Iris pigment epithelial cell (primary cell): ENCODE data around the gene SLC25A19.
A peak's percentile ranks its signal among the peaks of the same experiment; 100 is the strongest.

ENCODE experiments used
- DNase-seq: peaks from one replicate; pipeline ENCODE4 v3.0.0-alpha.2; 2011; ENCODE audit warnings: low read depth

SLC25A19 gene

DNA sequence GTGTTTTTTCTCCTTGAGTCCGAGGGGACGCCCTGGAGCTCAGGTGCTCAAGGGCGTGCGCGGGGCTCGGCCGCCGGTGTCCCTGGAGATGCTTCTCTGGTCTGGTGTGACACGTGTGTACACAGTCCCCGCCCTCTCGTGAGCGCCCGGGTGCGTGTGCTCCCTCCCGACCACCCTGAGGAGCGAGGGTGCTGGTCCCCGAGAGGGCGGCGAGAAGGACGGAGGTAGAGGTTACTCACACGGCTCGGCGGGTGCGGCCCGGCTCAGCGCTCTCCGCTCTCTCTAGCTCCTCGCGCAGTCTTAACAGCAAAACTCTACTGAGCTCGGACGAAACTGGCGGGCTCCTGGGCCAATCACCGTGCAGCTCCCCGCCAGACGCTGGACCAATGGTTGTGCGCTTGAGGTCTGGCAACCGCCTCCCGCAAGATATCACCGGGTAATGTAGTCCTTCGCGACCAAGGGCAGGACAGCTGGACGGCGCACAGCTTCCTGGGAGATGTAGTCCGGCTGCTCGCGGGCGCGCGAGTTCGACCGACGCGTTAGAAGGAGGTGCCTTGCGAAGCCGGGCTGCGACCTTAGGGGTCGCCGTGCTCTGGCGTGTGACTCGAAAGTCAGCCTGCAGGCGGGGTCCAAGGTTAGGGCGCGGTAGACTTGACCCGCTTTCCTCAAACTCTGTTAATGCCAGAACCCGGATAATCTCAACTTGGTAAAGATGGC is at the start of gene SLC25A19:
Gene SLC25A19, minus strand, starts transcription at position 319 of the 717 bp plus-strand sequence. CDS start 2,669 bp downstream, outside the sequence.
- DNase-seq: peak; percentile 100

DNA sequence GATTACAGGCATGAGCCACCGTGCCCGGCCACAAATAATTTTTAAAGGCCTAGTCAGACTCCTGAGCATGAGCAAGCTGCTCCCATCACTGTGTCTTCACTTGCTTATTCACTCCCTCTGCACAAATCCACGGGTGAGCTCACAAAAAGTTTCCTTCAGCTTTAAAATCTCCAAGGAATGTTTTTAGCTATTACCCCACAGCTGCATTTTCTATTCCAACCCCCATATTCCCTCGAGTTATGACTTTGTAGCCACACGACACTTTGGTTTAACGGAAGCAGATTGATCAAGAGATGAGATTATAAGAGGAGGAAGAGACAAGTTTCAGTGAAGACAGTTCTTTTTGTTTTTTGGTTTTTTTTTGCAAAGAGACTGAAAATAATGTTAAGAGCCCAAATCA is 49.1 kb upstream of the SLC25A19 start:
- peak; percentile 41 for DNase-seq

DNA sequence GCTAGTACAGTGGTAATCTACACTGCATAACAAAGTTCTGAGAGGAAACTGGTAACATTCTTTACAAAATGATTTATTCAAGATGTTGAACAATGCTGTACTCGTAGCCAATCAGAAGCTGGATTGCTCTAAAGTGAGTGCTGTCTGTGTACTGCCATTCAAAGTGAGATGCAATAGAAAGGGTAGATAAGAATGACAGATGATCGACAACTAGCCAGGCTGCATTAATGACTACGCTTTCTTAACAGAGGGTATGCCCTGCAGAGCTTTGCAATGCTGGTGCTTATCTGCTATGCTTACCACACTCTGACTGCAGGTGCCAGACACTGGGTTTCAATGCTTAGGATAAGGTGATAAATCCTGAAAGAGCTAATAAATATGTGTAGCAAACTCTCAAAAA is 46.1 kb upstream of the SLC25A19 start:
- DNase-seq: no peak

DNA sequence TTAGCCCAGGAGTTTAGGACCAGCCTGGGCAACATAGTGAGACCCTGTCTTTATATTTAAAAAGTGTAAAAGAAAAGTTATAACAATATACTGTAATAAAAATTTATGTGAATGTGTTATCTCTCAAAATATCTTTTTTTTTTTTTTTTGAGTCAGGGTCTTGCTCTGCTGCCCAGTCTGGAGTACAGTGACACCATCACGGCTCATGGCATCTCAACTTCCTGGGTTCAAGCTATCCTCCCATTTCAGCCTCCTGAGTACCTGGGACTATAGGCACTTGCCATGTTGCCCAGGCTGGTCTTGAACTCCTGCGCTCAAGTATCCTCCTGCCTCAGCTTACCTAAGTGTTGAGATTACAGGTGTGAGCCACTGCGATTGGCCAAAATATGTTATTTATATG is 45.5 kb upstream of the SLC25A19 start:
- DNase-seq: no peak

DNA sequence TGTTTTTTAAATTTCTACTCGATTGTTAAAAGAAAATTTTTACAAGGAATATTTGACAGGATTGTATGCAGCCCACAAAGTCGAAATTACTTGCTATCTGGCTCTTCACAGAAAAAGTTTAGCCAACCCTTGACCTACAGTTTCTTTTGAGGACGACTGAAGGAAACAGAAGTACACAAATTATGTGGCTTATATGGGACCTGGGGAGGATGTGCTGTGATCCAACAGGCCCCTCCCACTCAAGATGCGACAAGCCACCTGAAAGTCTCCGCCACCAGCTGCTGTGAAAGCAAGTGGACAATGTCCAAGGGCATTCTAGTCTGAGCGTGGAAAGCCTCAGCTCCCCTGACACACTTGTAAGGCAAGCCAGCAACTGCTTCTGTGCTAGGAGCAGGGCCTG is 42.4 kb upstream of the SLC25A19 start:
- no peak for DNase-seq

DNA sequence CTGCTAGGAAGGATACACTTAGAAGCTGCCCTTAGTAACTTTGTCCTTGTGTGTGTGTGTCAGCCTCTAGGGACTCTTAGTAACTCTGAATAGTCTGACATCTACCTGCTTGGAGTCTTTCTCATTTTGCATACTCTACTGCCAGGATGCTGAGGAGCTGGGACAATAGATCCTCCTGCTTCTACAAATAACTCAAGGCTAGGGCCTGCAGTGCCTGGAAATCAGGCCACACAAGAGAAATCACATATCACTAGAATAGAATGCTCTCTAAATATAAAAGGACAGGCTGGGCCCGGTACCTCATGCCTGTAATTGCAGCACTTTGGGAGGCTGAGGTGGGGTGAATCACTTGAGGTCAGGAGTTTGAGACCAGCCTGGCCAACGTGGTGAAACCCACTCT is 38.5 kb upstream of the SLC25A19 start:
- DNase-seq: no peak

DNA sequence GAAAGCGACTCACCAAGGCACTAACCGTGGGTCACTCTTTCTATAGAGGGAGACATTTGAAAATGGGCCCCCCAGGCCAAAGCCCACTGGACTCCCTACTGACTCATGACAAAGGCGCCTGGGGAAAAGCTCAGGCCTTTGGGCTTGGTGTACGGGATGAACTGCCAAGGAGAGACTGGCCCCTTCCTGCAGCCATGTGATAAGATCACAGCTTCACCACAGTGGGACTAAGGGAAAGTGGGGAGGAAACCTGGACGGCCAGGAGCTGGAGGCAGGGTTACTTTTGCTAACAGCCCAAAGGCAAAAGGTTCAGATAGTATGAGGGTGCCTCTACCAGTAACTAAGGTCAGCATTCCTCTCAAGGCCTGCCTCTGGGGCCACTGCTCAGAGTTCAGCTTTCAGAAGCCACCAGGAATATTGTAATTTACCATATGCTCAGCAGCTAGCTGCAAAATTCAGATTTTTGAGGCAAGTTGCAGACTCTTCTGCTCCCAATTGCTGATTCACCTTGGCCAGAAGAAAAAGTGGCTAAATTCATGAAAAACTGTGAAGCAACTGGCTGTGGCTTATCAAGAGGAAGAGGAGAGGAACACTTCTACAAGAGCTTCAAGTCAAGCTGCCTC is 37.1 kb upstream of the SLC25A19 start:
- DNase-seq: peak; percentile 41

DNA sequence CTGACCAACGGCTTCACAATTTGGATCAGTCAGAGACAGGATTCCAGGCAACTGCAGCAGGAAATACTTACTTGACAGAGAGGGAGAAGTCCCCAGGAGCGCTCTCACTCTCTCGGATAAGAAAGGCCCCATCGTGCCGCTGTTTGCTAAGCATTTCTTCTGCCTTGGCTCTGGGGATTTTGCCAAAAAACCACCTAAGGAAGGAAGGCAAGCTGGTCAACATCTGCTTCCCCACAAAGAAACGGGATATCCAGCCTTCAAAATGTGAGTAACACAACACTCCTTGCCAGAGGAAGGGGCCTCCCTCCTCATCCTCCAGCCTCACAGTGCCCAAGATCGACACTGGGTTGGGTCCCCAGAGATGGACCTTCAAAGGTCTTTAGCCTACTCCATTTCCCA is 36.6 kb upstream of the SLC25A19 start:
- DNase-seq: peak; percentile 40

DNA sequence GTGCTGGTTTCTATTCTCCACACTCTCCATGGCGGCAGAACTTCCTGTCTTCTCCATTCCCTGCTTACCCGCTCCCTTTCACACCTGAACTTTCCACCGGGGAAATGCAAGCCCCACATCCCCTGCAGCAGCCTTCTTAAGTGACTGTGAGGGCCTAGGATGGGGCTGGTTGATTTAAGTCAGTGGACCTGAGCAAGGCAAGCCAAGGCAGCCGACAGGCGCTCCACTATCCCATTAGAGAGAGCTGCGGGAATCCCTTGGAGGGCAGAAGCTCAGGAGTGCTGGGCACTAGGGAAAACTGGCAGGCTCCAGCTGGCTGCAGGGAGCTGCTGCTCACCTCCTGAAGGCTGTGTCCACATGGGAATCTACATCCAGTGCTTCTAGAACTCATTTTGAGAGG is 36.1 kb upstream of the SLC25A19 start:
- no peak for DNase-seq

DNA sequence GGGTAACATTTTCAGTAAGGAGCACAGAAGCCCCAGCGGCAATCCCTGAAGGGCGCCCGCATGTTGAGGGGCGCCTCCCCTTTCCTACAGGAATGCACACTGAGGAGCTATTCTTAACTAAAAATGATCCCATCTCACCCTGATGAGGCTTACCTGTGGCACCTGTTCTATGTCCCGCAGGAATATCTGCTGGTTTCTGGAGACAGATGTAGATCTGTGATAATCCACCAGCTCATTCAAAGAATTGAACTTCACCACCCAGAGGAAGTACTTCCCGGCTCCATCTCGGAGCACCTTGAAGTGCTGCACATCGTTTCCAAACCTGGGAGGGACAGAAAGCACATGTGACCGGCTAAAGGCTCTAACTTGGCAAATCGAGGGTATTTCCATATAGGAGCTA is 32.3 kb upstream of the SLC25A19 start:
- no peak for DNase-seq

DNA sequence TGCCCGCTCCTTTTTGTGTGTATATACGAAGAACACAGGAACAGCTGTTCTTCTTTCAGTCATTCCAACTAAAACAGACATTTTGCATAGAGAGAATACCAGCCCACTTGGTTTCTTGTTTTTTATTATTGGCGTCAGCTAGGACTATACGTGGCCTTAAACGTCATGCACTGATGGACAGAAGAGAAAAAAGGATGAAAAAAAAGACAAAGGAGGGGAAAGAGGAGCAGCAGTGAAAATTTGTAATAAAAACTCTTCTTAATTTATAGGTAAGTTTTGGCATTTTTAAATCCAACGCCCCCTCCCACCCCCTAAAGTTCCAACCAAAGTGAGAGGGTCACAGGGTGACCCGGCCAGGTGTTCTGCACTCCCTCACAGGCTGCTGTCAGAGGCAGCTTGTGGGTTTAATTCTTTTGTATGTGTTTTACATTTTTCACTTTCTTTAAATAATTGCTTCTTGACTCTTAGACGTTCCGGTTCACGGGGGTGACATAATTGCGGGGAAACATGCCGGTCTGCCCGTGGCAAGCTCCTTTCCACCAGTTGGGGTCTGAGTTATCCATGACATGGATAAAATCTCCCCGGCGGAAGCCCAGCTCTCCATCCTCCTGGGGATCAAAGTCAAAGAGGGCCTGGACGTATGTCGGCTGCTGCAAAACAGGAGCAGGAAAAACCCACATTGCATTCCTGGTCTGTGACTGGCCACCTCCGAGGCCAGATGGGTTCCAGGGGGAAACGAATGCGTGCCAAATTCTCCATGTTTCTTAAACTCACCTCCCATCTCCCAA is 30.9 kb upstream of the SLC25A19 start:
- peak; percentile 40 for DNase-seq

DNA sequence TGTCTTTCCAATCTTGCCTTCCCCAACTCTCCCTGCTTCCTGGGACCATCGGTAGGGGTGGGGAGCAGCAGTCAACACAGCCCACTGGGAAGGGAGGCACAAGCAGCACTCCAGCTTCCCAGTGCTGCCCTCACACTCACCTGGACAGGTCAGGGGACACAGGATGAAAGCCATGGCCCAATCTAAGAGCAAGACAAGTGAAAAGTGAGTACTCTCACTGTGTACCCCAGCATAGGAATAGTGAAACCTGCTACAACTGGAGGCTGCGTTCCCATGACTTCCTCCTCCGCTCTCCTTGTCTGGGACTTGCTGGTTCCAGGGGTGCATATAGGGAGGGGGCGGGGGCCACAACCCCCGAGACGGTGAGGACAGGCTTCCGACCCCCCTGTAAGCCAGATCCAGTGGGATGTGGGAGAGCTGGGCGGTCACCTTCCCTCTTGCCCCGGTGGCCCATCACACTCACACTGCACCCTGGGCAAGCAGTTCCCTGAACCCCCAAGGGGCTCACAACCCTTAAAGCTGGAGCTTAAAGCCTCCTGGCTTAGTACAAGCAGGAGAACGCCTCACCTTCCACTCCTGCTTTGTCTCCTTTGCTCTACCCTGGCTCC is 29.5 kb upstream of the SLC25A19 start:
- no peak for DNase-seq

DNA sequence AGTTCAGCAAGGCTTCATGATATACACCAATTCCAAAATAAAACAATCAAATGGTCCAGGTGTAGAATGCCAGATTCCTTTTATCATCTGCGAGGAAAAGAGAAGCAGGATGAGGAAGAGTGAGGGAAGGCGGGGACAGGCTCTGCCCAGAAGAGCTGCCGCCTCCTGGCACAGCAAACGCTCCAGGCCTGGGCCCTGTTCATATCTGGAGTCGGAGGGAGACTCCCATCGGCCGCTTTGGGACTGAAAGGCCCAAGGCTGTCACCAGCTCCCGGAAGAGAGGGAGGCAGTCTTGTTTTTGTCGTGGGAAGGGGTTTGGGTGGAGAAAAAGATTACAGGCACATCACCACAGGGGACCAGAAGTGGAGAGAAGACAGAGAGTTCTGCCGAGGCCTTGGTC is 29.0 kb upstream of the SLC25A19 start:
- DNase-seq: no peak

DNA sequence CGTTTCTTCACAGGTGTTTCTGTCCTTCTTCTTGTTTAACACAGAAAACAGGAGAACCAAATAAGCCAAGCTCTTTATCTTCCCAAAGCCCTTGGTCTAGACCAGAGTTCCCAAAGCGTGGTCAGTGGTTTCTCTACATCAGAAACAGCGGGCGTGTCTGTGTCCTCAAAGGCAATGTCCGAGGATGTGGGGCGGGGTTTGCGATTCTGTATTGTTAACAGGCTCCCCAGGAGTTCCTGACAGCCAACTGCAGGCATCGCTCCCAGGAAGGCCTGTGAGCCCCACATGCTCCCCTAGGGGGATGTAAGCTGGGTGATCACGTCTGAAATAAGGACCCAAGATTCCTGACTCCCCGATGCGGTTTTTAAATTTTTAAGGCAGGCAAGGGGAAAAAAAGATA is 28.4 kb upstream of the SLC25A19 start:
- DNase-seq: no peak

DNA sequence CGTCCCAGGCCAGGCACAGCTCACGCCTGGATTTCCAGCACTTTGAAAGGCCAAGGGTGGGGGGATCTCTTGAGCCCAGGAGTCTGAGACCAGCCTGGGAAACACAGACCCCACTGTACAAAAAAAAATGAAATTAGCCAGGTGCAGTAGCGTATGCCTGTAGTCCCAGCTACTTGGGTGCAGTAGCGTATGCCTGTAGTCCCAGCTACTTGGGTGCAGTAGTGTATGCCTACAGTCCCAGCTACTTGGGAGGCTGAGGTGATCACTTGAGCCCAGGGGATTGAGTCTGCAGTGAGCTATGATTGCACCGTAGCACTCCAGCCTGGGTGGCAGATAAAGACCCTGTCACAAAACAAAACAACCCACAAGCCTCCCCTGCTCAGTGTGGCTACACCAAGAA is 27.0 kb upstream of the SLC25A19 start:
- DNase-seq: no peak

DNA sequence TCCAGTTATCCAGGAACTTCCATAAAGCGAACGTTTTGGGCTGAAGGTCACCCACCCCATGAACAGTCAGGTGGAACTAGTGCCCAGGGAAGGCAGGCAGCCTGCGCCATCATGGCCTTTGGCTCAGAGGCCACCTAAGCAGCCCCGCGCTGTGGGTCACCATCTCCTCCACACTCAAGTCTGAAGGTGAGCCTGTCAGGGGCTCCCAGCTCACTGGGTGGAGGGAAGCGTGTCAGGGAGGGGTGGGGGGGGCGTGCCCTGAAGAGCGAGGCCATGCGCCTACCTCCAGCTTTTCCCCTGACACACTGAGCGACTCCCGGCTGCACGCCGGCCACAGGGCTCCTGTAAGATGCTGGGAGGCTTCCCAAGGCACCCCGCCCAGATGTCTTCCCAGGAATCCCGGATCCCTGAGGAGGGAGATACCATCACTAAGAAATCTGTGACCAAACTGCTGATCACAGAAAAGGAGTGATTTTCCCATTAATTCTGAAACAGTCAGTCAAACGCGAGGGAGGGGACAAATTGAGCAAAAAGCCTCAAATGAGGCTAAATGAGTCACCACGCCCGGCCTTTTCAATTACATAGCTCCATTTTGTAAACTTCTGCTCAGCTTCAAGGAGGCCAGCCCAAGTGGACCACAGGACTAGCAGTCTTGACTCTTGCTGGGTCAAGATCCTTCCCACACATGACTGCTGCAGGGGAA is 26.5 kb upstream of the SLC25A19 start:
- peak; percentile 27 for DNase-seq

DNA sequence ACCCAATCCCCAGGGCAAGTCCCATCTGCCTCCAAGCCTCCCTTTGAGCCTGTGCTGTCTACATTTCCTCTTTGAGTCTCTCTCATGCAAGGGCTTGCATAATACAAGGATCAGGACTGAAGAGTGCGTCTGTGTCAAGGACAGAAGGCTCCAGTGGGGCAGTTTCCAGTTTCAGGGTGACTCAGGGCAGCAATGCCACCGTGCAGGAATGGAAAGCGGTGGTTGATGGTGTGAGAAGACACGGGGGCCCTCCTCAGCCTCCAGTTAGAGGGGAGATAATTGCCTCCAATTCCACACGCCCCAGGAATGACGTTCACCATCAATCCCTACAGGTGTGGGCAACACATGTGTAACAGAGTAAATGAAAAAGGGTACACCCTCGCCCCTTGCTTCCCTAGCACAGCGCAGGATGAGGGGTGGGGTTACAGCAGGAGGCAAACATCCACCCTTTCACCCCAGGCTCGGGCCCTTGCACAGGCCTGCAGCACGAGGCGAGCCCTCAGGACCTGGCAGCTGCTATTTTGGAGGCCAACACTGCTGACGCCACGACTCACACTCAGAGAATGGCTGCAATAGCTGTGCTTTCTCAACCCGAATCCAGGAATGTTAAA is 24.8 kb upstream of the SLC25A19 start:
- peak; percentile 12 for DNase-seq

DNA sequence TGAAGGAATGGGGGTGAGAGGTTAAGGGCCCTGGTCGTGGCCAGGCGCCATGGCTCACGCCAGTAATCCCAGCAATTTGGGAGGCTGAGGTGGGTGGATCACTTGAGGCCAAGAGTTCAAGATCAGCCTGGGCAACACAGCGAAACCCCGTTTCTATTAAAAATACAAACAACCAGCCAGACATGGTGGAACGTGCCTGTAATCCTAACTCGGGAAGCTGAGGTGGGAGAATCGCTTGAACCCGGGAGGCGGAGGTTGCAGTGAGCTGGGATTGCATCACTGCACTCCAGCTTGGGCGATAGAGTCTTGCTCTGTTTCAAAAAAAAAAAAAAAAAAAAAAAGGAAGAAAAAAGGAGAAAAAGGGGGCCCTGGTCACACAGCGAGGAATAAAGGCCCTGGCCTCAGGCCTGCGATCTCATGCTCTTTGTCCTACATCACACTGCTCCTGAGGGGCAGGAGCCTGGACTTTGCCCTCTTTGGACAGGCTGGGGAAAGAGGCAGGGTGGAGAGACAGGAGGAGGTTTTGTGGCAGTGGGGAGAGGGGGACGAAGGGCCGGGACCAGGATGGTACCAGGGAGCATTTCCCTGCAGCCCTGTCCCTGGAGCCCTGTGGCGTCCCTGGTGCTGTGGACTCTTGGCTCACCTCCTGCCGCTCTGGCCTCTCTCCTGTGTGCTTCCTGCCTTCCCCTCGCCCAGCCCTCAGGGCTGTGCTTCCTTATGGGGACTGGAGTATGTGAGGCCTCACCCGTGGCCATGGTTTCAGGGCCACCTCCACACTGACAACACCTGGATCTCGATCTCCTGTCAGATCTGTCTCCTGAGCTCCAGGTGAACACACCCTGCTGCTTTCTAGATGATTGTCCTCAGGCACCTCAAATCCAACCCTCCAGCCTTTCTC is 19.7 kb upstream of the SLC25A19 start:
- DNase-seq: no peak

DNA sequence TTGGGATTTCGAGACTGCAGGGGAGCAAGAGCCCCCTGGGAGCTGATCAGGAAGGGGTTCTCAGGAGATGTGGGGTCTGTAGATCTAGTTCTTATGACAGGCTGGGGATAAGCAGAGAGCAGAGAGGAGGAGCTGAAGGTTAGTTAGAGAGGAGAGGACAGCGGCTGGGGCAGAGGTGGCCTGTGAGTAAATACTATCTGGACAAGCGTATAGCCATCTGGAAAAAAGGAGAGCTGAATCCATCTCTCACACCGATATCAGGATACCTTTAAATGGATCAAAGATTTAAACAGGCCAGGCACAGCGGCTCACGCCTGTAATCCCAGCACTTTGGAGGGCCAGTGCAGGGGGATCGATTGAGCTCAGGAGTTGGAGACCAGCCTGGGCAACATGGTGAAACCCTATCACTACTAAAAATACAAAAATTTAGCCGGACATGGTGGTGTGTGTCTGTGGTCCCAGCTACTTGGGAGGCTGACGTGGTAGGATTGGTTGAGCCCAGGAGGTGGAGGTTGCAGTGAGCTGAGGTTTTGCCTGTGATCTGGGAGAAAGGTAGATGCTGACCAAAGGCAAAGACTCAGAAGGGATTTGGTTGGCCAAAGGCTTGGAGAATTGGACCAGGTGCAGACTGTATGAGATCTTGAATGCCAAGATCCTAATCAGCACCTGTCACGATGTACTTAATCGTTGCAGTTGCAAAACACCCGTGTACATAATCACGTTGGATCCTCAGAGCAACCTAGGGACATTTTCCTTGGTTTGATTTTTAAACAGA is 18.9 kb upstream of the SLC25A19 start:
- no peak for DNase-seq
